ENCODE results near the gene FAM204A.

- TF ChIP-seq CTCF (conservative IDR thresholded peaks at IDR 0.05), result no peak
- TF ChIP-seq EZH2 (IDR thresholded peaks at IDR 0.05; ENCODE audit: low read depth), result no peak
Observed at GRCh38 chr10:118373786-118374185, 31.7 kb upstream of the FAM204A start.
